ENCODE results near the gene WAPL. TPM values are rescaled to one million over a fixed set of nuclear protein-coding genes. Genes with fewer than 3 reads are reported as not detected.

The WAPL gene
- total RNA-seq, 2 experiments from 2014 or later = 30.2 to 33.5 TPM

GRCh38 chr10:86447432-86447831, 74.2 kb downstream of the WAPL start:
- CTCF ChIA-PET = interaction anchor here (0.8 kb wide), 1 partner anchor 20 kb away, joined by 3 read pairs; no protein-coding TSS in a partner anchor
- H3K4me1 Mint-ChIP-seq (ENCODE audit: low read depth) = peaks cover 34% of the 10 kb centered on the region
- DNase-seq = no peak

DNA sequence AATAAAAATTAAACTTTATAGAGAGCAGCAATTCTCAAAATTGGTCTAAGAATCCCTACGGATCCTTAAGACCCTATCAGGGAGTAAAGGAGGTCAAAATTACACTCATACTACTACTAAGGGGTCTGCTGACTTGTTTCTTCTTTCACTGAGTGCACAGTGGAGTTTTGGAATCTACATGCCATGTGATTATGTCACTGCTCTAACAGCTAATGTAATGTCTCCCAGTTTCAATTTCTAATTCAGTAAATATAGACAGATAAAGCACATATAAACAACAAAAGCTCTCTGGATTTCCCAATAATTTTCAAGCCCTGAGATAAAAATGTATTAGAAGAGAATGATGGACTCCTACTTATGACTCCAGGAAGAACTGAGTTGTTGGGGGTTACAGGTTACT, 74.6 kb downstream of the WAPL start:
- peaks cover 58% of the 10 kb centered on the region for H3K36me3 Mint-ChIP-seq (ENCODE audit: low read depth)
- peaks cover 34% of the 10 kb centered on the region for H3K4me1 Mint-ChIP-seq (ENCODE audit: low read depth)
- H3K27ac Mint-ChIP-seq = peak overlapping the region; percentile 48
- H3K9me3 Mint-ChIP-seq = no peaks in the 10 kb centered on the region
- no peak overlapping the region for H3K4me3 Mint-ChIP-seq
- CTCF ChIA-PET = interaction anchor here (0.8 kb wide), 1 partner anchor 21 kb away, joined by 3 read pairs; no protein-coding TSS in a partner anchor
- intact Hi-C loops (cut with micrococcal nuclease) = loop anchor here (2.0 kb wide), 2 partner anchors 34 to 46 kb away; no protein-coding TSS in a partner anchor
- DNase-seq = no peak
- H3K27me3 Mint-ChIP-seq (ENCODE audit: low read depth) = no peaks in the 10 kb centered on the region

More at GRCh38 chr10:86447432-86447831, 74.2 kb downstream of the WAPL start:
- intact Hi-C loops (cut with micrococcal nuclease) = loop anchor here (2.0 kb wide), 2 partner anchors 35 to 47 kb away; no protein-coding TSS in a partner anchor
- Mint-ChIP-seq H3K27me3 (ENCODE audit: low read depth) (no peaks in the 10 kb centered on the region), H3K36me3 (ENCODE audit: low read depth) (peaks cover 56% of the 10 kb centered on the region), H3K4me3 (no peak overlapping the region), H3K9me3 (no peaks in the 10 kb centered on the region), H3K27ac (peak overlapping the region; percentile 48)

GRCh38 chr10:86446440-86446839, 75.2 kb downstream of the WAPL start:
- Mint-ChIP-seq H3K9me3 (no peaks in the 10 kb centered on the region), H3K4me3 (no peak overlapping the region), H3K27me3 (ENCODE audit: low read depth) (no peaks in the 10 kb centered on the region), H3K4me1 (ENCODE audit: low read depth) (peaks cover 36% of the 10 kb centered on the region), H3K36me3 (ENCODE audit: low read depth) (peaks cover 57% of the 10 kb centered on the region), H3K27ac (peak overlapping the region; percentile 53)
- DNase-seq = no peak
- CTCF ChIA-PET = interaction anchor here (0.8 kb wide), 1 partner anchor 21 kb away, joined by 3 read pairs; no protein-coding TSS in a partner anchor
- intact Hi-C loops (cut with micrococcal nuclease) = loop anchor here (2.0 kb wide), 2 partner anchors 34 to 46 kb away; no protein-coding TSS in a partner anchor

GRCh38 chr10:86443936-86444335, 77.7 kb downstream of the WAPL start:
- Mint-ChIP-seq H3K27ac (peak overlapping the region; percentile 31), H3K36me3 (ENCODE audit: low read depth) (peaks cover 50% of the 10 kb centered on the region), H3K4me3 (no peak overlapping the region), H3K9me3 (no peaks in the 10 kb centered on the region), H3K27me3 (ENCODE audit: low read depth) (no peaks in the 10 kb centered on the region), H3K4me1 (ENCODE audit: low read depth) (peaks cover 41% of the 10 kb centered on the region)
- DNase-seq = no peak
- intact Hi-C loops (cut with micrococcal nuclease) = no loop called here
- CTCF ChIA-PET = interaction anchor here (1.4 kb wide), 1 partner anchor 44 kb away, joined by 4 read pairs; no protein-coding TSS in a partner anchor

GRCh38 chr10:86443069-86443468, 78.5 kb downstream of the WAPL start:
- peaks cover 39% of the 10 kb centered on the region for H3K4me1 Mint-ChIP-seq (ENCODE audit: low read depth)
- H3K27me3 Mint-ChIP-seq (ENCODE audit: low read depth) = no peaks in the 10 kb centered on the region
- CTCF ChIA-PET = interaction anchor here (1.4 kb wide), 1 partner anchor 43 kb away, joined by 4 read pairs; no protein-coding TSS in a partner anchor
- peaks cover 51% of the 10 kb centered on the region for H3K36me3 Mint-ChIP-seq (ENCODE audit: low read depth)
- H3K4me3 Mint-ChIP-seq = no peak overlapping the region
- intact Hi-C loops (cut with micrococcal nuclease) = no loop called here
- H3K9me3 Mint-ChIP-seq = no peaks in the 10 kb centered on the region
- no peak for DNase-seq
- H3K27ac Mint-ChIP-seq = no peak overlapping the region

- CTCF ChIA-PET = interaction anchor here (0.6 to 1.0 kb wide), 2 partner anchors 41 to 691 kb away, joined by 4 read pairs; no protein-coding TSS in a partner anchor
- intact Hi-C loops (cut with micrococcal nuclease) = loop anchor here (1.0 kb wide), 1 partner anchor 40 kb away; no protein-coding TSS in a partner anchor
- peak overlapping the region; percentile 32 for H3K27ac Mint-ChIP-seq
- H3K4me1 Mint-ChIP-seq (ENCODE audit: low read depth) = peaks cover 24% of the 10 kb centered on the region
- no peaks in the 10 kb centered on the region for H3K27me3 Mint-ChIP-seq (ENCODE audit: low read depth)
- DNase-seq = no peak
- H3K36me3 Mint-ChIP-seq (ENCODE audit: low read depth) = peaks cover 51% of the 10 kb centered on the region
- no peaks in the 10 kb centered on the region for H3K9me3 Mint-ChIP-seq
- H3K4me3 Mint-ChIP-seq = no peak overlapping the region
Observed at GRCh38 chr10:86440874-86441843, 80.4 kb downstream of the WAPL start.

- CTCF ChIA-PET = interaction anchor here (3.3 kb wide), 1 partner anchor 39 kb away, joined by 10 read pairs; no protein-coding TSS in a partner anchor
- intact Hi-C loops (cut with micrococcal nuclease) = no loop called here
- Mint-ChIP-seq H3K27me3 (ENCODE audit: low read depth) (no peaks in the 10 kb centered on the region), H3K4me1 (ENCODE audit: low read depth) (peaks cover 21% of the 10 kb centered on the region), H3K9me3 (no peaks in the 10 kb centered on the region), H3K27ac (peak overlapping the region; percentile 38), H3K4me3 (no peak overlapping the region), H3K36me3 (ENCODE audit: low read depth) (peaks cover 43% of the 10 kb centered on the region)
- no peak for DNase-seq
Observed at GRCh38 chr10:86439544-86439943, 82.0 kb downstream of the WAPL start.

- intact Hi-C loops (cut with micrococcal nuclease) = no loop called here
Observed at GRCh38 chr10:86438091-86438749, 83.4 kb downstream of the WAPL start.

GRCh38 chr10:86437447-86437846, 84.1 kb downstream of the WAPL start:
- no peaks in the 10 kb centered on the region for H3K9me3 Mint-ChIP-seq
- CTCF ChIA-PET = interaction anchor here (0.9 to 3.3 kb wide), 2 partner anchors 37 to 122 kb away, joined by 3 to 10 read pairs; no protein-coding TSS in a partner anchor
- no peaks in the 10 kb centered on the region for H3K27me3 Mint-ChIP-seq (ENCODE audit: low read depth)
- no peak overlapping the region for H3K27ac Mint-ChIP-seq
- H3K4me1 Mint-ChIP-seq (ENCODE audit: low read depth) = peaks cover 20% of the 10 kb centered on the region
- DNase-seq = no peak
- no peak overlapping the region for H3K4me3 Mint-ChIP-seq
- intact Hi-C loops (cut with micrococcal nuclease) = no loop called here
- peaks cover 32% of the 10 kb centered on the region for H3K36me3 Mint-ChIP-seq (ENCODE audit: low read depth)

More at GRCh38 chr10:86438091-86438749, 83.4 kb downstream of the WAPL start:
- DNase-seq = no peak
- Mint-ChIP-seq H3K9me3 (no peaks in the 10 kb centered on the region), H3K4me3 (no peak overlapping the region), H3K27me3 (ENCODE audit: low read depth) (no peaks in the 10 kb centered on the region), H3K4me1 (ENCODE audit: low read depth) (peaks cover 20% of the 10 kb centered on the region), H3K27ac (no peak overlapping the region), H3K36me3 (ENCODE audit: low read depth) (peaks cover 35% of the 10 kb centered on the region)
- CTCF ChIA-PET = interaction anchor here (0.9 to 3.3 kb wide), 2 partner anchors 38 to 121 kb away, joined by 3 to 10 read pairs; no protein-coding TSS in a partner anchor

DNA sequence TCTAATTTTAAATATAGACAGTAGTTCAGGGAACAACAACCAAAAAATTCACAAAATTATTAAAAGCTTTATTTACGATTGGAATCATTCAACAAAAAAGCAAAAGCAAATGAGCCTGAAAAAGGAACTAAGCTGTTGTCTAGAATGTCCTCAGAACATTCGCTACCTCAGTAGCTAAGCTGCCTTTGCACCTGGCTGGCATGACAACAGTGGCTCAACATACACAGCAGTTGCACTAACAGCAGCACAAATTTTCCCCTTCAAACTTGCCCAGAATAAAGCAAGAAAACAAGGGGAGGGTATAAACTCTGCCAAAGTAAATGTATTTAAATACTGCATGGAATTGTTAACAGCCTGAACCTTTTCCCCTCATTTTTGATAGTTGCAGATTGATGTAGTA, 84.6 kb downstream of the WAPL start:
- no peaks in the 10 kb centered on the region for H3K9me3 Mint-ChIP-seq
- no peak overlapping the region for H3K4me3 Mint-ChIP-seq
- CTCF ChIA-PET = interaction anchor here (1.1 to 3.3 kb wide), 2 partner anchors 31 to 37 kb away, joined by 3 to 10 read pairs; no protein-coding TSS in a partner anchor
- H3K27me3 Mint-ChIP-seq (ENCODE audit: low read depth) = no peaks in the 10 kb centered on the region
- H3K27ac Mint-ChIP-seq = no peak overlapping the region
- intact Hi-C loops (cut with micrococcal nuclease) = no loop called here
- H3K36me3 Mint-ChIP-seq (ENCODE audit: low read depth) = peaks cover 28% of the 10 kb centered on the region
- H3K4me1 Mint-ChIP-seq (ENCODE audit: low read depth) = peaks cover 20% of the 10 kb centered on the region
- no peak for DNase-seq

DNA sequence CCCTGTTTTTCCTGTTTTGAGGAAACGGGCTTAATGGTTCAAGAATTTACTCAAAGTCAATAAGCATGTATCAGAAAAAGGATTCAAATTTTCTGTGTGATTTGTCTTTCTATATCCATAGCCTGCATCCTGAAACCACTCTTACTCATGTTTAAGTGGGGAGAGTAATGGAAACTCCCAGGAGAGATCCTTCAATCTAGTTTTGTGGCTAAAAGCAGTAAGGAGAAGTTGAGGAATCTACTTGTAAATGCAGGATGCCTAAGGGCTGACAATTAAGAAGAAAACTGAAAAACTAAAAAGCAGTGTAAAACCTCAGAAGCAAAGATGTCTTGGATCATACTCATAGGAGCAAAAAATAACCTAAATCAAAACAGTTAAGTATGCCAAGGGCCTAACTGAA, 86.9 kb downstream of the WAPL start:
- no peaks in the 10 kb centered on the region for H3K27me3 Mint-ChIP-seq (ENCODE audit: low read depth)
- H3K27ac Mint-ChIP-seq = no peak overlapping the region
- intact Hi-C loops (cut with micrococcal nuclease) = no loop called here
- peaks cover 4% of the 10 kb centered on the region for H3K4me1 Mint-ChIP-seq (ENCODE audit: low read depth)
- no peak for DNase-seq
- CTCF ChIA-PET = no interaction called here
- no peaks in the 10 kb centered on the region for H3K9me3 Mint-ChIP-seq
- H3K36me3 Mint-ChIP-seq (ENCODE audit: low read depth) = peaks cover 11% of the 10 kb centered on the region
- no peak overlapping the region for H3K4me3 Mint-ChIP-seq

DNA sequence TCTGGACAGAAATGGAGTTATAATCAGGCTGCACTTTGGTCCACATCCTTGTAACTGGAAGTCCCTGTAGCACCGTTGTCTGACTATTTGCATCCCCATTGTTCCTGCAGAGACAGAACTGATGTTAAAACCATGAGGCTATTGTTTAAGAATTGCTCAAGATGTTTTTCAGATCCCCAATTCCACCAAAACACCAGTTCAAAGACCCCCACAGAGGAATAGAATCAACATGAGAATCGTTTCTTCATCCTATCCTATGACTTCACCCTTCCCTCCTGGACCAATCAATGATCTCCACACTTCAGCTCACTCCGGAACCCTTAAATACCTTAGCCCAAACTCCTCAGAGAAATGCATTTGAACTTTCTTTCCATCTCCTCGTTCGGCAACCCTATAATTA, 97.9 kb downstream of the WAPL start:
- Mint-ChIP-seq H3K9me3 (no peaks in the 10 kb centered on the region), H3K27ac (no peak overlapping the region), H3K4me3 (no peak overlapping the region), H3K27me3 (ENCODE audit: low read depth) (no peaks in the 10 kb centered on the region), H3K36me3 (ENCODE audit: low read depth) (no peaks in the 10 kb centered on the region), H3K4me1 (ENCODE audit: low read depth) (peaks cover 4% of the 10 kb centered on the region)
- CTCF ChIA-PET = no interaction called here
- DNase-seq = no peak
- intact Hi-C loops (cut with micrococcal nuclease) = no loop called here
